ENCODE measurements around the gene FANCD2OS. TPM values are rescaled to one million over a fixed set of nuclear protein-coding genes. Genes with fewer than 3 reads are reported as not detected.
A peak's percentile ranks its signal among the peaks of the same experiment; 100 is the strongest.
"Not testable (repeated sequence)": the region's sequence is repeated elsewhere in the genome, so short reads cannot be mapped to it uniquely, and the experiment has no call there.

FANCD2OS gene
- total and polyA plus RNA-seq, 2 donors: 0.18 TPM; not detected in 1

- H3K4me1 ChIP-seq (ENCODE audit: control insufficient read depth in 2 of 2, insufficient read depth in 2 of 2, low read length in 2 of 2): peaks cover 19 to 25% of the 10 kb centered on the region in 2 donors
- H3K36me3 ChIP-seq (ENCODE audit: control insufficient read depth in 2 of 2, insufficient read depth in 2 of 2, low read length in 1 of 2): peaks cover 10 to 20% of the 10 kb centered on the region in 2 donors
- WGBS: 76% methylated on average over 29 of the region's 29 CpGs
- H3K27me3 ChIP-seq (ENCODE audit: control insufficient read depth in 2 of 2, insufficient read depth in 1 of 2, low read length in 1 of 2): no peaks in the 10 kb centered on the region
- peak overlapping the region in 1 of 2 donors; percentile 15 for H3K27ac ChIP-seq (ENCODE audit: low read depth in 1 of 2, low read length in 1 of 2)
- peak in 1 of 9 donors; percentile 31 for DNase-seq (ENCODE audit: low read depth in 6 of 9, low spot score in 9 of 9)
- peaks cover 0 to 2% of the 10 kb centered on the region in 2 donors for H3K9me3 ChIP-seq (ENCODE audit: control insufficient read depth in 2 of 2, insufficient read depth in 1 of 2, low read length in 1 of 2)
- peak overlapping the region; percentile 69 to 95 for H3K4me3 ChIP-seq (ENCODE audit: low read length in 2 of 2)
Observed at GRCh38 chr3:10142707-10143560, 34.9 kb upstream of the FANCD2OS start.

- DNase-seq (ENCODE audit: low read depth in 6 of 9, low spot score in 9 of 9): no peak
- Histone ChIP-seq H3K27ac (ENCODE audit: low read depth in 1 of 2, low read length in 1 of 2) (peak overlapping the region; percentile 66 to 95), H3K4me1 (ENCODE audit: control insufficient read depth in 2 of 2, insufficient read depth in 2 of 2, low read length in 2 of 2) (peaks cover 19 to 25% of the 10 kb centered on the region in 2 donors), H3K27me3 (ENCODE audit: control insufficient read depth in 2 of 2, insufficient read depth in 1 of 2, low read length in 1 of 2) (no peaks in the 10 kb centered on the region), H3K36me3 (ENCODE audit: control insufficient read depth in 2 of 2, insufficient read depth in 2 of 2, low read length in 1 of 2) (peaks cover 3 to 9% of the 10 kb centered on the region in 2 donors), H3K4me3 (ENCODE audit: low read length in 2 of 2) (peak overlapping the region; percentile 69 to 95), H3K9me3 (ENCODE audit: control insufficient read depth in 2 of 2, insufficient read depth in 1 of 2, low read length in 1 of 2) (peaks cover 0 to 8% of the 10 kb centered on the region in 2 donors)
- 91% methylated on average over 23 of the region's 23 CpGs for WGBS
Observed at GRCh38 chr3:10140996-10141546, 33.0 kb upstream of the FANCD2OS start.

- H3K4me3 ChIP-seq (ENCODE audit: low read length in 2 of 2): no peak overlapping the region
- no peak overlapping the region for H3K27ac ChIP-seq (ENCODE audit: low read depth in 1 of 2, low read length in 1 of 2)
- no peaks in the 10 kb centered on the region for H3K27me3 ChIP-seq (ENCODE audit: control insufficient read depth in 2 of 2, insufficient read depth in 1 of 2, low read length in 1 of 2)
- peaks cover 3 to 10% of the 10 kb centered on the region in 2 donors for H3K4me1 ChIP-seq (ENCODE audit: control insufficient read depth in 2 of 2, insufficient read depth in 2 of 2, low read length in 2 of 2)
- peaks cover 0 to 12% of the 10 kb centered on the region in 2 donors for H3K9me3 ChIP-seq (ENCODE audit: control insufficient read depth in 2 of 2, insufficient read depth in 1 of 2, low read length in 1 of 2)
- WGBS: 94% methylated on average over 4 of the region's 4 CpGs
- H3K36me3 ChIP-seq (ENCODE audit: control insufficient read depth in 2 of 2, insufficient read depth in 2 of 2, low read length in 1 of 2): no peaks in the 10 kb centered on the region
- no peak for DNase-seq (ENCODE audit: low read depth in 6 of 9, low spot score in 9 of 9)
Observed at GRCh38 chr3:10137178-10137577, 29.1 kb upstream of the FANCD2OS start.

- 96% methylated on average over 25 of the region's 25 CpGs for WGBS
- no peaks in the 10 kb centered on the region for H3K27me3 ChIP-seq (ENCODE audit: control insufficient read depth in 2 of 2, insufficient read depth in 1 of 2, low read length in 1 of 2)
- H3K36me3 ChIP-seq (ENCODE audit: control insufficient read depth in 2 of 2, insufficient read depth in 2 of 2, low read length in 1 of 2): no peaks in the 10 kb centered on the region
- no peak for DNase-seq (ENCODE audit: low read depth in 6 of 9, low spot score in 9 of 9)
- H3K27ac ChIP-seq (ENCODE audit: low read depth in 1 of 2, low read length in 1 of 2): no peak overlapping the region
- peaks cover 0 to 9% of the 10 kb centered on the region in 2 donors for H3K9me3 ChIP-seq (ENCODE audit: control insufficient read depth in 2 of 2, insufficient read depth in 1 of 2, low read length in 1 of 2)
- H3K4me1 ChIP-seq (ENCODE audit: control insufficient read depth in 2 of 2, insufficient read depth in 2 of 2, low read length in 2 of 2): peaks cover 3 to 10% of the 10 kb centered on the region in 2 donors
- no peak overlapping the region for H3K4me3 ChIP-seq (ENCODE audit: low read length in 2 of 2)
Observed at GRCh38 chr3:10136426-10137005, 28.5 kb upstream of the FANCD2OS start.

DNA sequence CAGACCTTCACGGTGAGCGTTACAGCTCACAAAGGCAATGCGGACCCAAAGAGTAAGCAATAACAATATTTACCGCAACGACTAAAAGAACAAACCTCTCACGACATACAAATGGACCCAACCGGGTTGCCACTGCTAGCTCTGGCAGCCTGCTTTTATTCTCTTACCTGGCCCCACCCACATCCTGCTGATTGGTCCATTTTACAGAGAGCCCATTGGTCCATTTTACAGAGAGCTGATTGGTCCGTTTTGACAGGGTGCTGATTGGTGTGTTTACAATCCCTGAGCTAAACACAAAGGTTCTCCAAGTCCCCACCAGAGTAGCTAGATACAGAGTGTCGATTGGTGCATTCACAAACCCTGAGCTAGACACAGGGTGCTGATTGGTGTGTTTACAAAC is 27.8 kb upstream of the FANCD2OS start:
- not testable (repeated sequence) for DNase-seq (ENCODE audit: low read depth in 6 of 9, low spot score in 9 of 9); H3K9me3 ChIP-seq (ENCODE audit: control insufficient read depth in 2 of 2, insufficient read depth in 1 of 2, low read length in 1 of 2); H3K4me1 ChIP-seq (ENCODE audit: control insufficient read depth in 2 of 2, insufficient read depth in 2 of 2, low read length in 2 of 2); H3K4me3 ChIP-seq (ENCODE audit: low read length in 2 of 2); H3K27ac ChIP-seq (ENCODE audit: low read depth in 1 of 2, low read length in 1 of 2); H3K36me3 ChIP-seq (ENCODE audit: control insufficient read depth in 2 of 2, insufficient read depth in 2 of 2, low read length in 1 of 2); H3K27me3 ChIP-seq (ENCODE audit: control insufficient read depth in 2 of 2, insufficient read depth in 1 of 2, low read length in 1 of 2)
- WGBS: 95% methylated on average over 9 of the region's 9 CpGs

DNA sequence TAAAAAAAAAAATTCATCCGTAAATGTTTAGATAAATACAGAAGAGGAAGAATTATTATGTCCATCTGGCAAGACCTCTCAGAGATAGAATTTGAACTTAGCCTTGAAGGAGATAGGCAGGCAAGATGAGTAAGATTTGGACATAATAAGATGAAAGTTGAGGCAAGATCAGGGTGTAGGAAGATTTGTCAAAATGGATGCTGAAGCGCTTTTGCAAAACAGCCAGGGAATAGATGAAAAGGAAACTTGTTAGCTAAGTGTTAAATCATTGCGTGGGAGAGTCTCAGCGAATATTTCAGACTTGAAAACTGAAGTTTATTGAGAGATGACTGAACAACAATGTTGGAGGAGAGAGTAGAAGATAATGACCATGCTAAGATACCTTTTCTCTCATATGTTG is 14.7 kb upstream of the FANCD2OS start:
- Histone ChIP-seq H3K36me3 (ENCODE audit: control insufficient read depth in 2 of 2, insufficient read depth in 2 of 2, low read length in 1 of 2) (peaks cover 41 to 51% of the 10 kb centered on the region in 2 donors), H3K9me3 (ENCODE audit: control insufficient read depth in 2 of 2, insufficient read depth in 1 of 2, low read length in 1 of 2) (no peaks in the 10 kb centered on the region), H3K27me3 (ENCODE audit: control insufficient read depth in 2 of 2, insufficient read depth in 1 of 2, low read length in 1 of 2) (no peaks in the 10 kb centered on the region), H3K4me1 (ENCODE audit: control insufficient read depth in 2 of 2, insufficient read depth in 2 of 2, low read length in 2 of 2) (no peaks in the 10 kb centered on the region), H3K27ac (ENCODE audit: low read depth in 1 of 2, low read length in 1 of 2) (no peak overlapping the region), H3K4me3 (ENCODE audit: low read length in 2 of 2) (no peak overlapping the region)
- no peak for DNase-seq (ENCODE audit: low read depth in 6 of 9, low spot score in 9 of 9)
- 98% methylated on average over 4 of the region's 4 CpGs for WGBS

GRCh38 chr3:10121064-10121463 is 13.0 kb upstream of the FANCD2OS start:
- DNase-seq (ENCODE audit: low read depth in 6 of 9, low spot score in 9 of 9): no peak
- H3K36me3 ChIP-seq (ENCODE audit: control insufficient read depth in 2 of 2, insufficient read depth in 2 of 2, low read length in 1 of 2): peaks cover 28 to 36% of the 10 kb centered on the region in 2 donors
- 96% methylated on average over 2 of the region's 2 CpGs for WGBS
- H3K9me3 ChIP-seq (ENCODE audit: control insufficient read depth in 2 of 2, insufficient read depth in 1 of 2, low read length in 1 of 2): no peaks in the 10 kb centered on the region
- peaks cover 9 to 10% of the 10 kb centered on the region in 2 donors for H3K4me1 ChIP-seq (ENCODE audit: control insufficient read depth in 2 of 2, insufficient read depth in 2 of 2, low read length in 2 of 2)
- no peaks in the 10 kb centered on the region for H3K27me3 ChIP-seq (ENCODE audit: control insufficient read depth in 2 of 2, insufficient read depth in 1 of 2, low read length in 1 of 2)
- no peak overlapping the region for H3K4me3 ChIP-seq (ENCODE audit: low read length in 2 of 2)
- H3K27ac ChIP-seq (ENCODE audit: low read depth in 1 of 2, low read length in 1 of 2): no peak overlapping the region

- peaks cover 9 to 11% of the 10 kb centered on the region in 2 donors for H3K4me1 ChIP-seq (ENCODE audit: control insufficient read depth in 2 of 2, insufficient read depth in 2 of 2, low read length in 2 of 2)
- no peak overlapping the region for H3K4me3 ChIP-seq (ENCODE audit: low read length in 2 of 2)
- H3K9me3 ChIP-seq (ENCODE audit: control insufficient read depth in 2 of 2, insufficient read depth in 1 of 2, low read length in 1 of 2): no peaks in the 10 kb centered on the region
- H3K27ac ChIP-seq (ENCODE audit: low read depth in 1 of 2, low read length in 1 of 2): no peak overlapping the region
- 96% methylated on average over 4 of the region's 4 CpGs for WGBS
- H3K27me3 ChIP-seq (ENCODE audit: control insufficient read depth in 2 of 2, insufficient read depth in 1 of 2, low read length in 1 of 2): no peaks in the 10 kb centered on the region
- peaks cover 13 to 21% of the 10 kb centered on the region in 2 donors for H3K36me3 ChIP-seq (ENCODE audit: control insufficient read depth in 2 of 2, insufficient read depth in 2 of 2, low read length in 1 of 2)
- DNase-seq (ENCODE audit: low read depth in 6 of 9, low spot score in 9 of 9): no peak
Observed at GRCh38 chr3:10119376-10119775, 11.3 kb upstream of the FANCD2OS start.

DNA sequence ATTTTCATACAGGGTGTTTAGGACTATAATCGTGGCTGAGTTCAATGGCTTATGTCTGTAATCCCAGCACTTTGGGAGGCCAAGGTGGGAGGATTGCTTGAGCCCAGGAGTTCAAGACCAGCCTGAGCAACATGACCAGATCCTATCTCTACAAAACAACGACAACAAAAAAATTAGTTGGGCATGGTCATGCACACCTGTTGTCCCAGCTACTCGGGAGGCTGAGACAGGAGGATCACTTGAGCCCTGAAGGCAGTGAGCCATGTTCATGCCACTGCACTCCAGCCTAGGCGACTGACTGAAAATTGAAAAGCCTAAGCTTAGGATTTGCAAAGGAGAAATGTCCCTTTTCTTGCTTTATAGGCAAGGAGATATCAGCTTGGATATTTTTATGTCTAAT is 8.9 kb upstream of the FANCD2OS start:
- 97% methylated on average over 4 of the region's 4 CpGs for WGBS
- peaks cover 9 to 11% of the 10 kb centered on the region in 2 donors for H3K4me1 ChIP-seq (ENCODE audit: control insufficient read depth in 2 of 2, insufficient read depth in 2 of 2, low read length in 2 of 2)

More for the DNA sequence above, 8.9 kb upstream of the FANCD2OS start:
- Histone ChIP-seq H3K27ac (ENCODE audit: low read depth in 1 of 2, low read length in 1 of 2) (no peak overlapping the region), H3K27me3 (ENCODE audit: control insufficient read depth in 2 of 2, insufficient read depth in 1 of 2, low read length in 1 of 2) (no peaks in the 10 kb centered on the region), H3K36me3 (ENCODE audit: control insufficient read depth in 2 of 2, insufficient read depth in 2 of 2, low read length in 1 of 2) (peaks cover 6 to 15% of the 10 kb centered on the region in 2 donors), H3K4me3 (ENCODE audit: low read length in 2 of 2) (no peak overlapping the region), H3K9me3 (ENCODE audit: control insufficient read depth in 2 of 2, insufficient read depth in 1 of 2, low read length in 1 of 2) (no peaks in the 10 kb centered on the region)
- DNase-seq (ENCODE audit: low read depth in 6 of 9, low spot score in 9 of 9): no peak
